Duodenal mucosa (tissue), 2 donors: ENCODE data around the gene DEFB129.

Source experiments
- H3K27ac ChIP-seq: one replicate; pipeline ENCODE4 v1.7.0; 2013; ENCODE audit warnings: low read depth, low read length
- H3K27me3 ChIP-seq, 2 donors: one replicate each; pipeline ENCODE4 v1.7.0; 2013; ENCODE audit warnings: low read length in 2 of 2, control low read depth in 1 of 2; ENCODE audit not compliant: insufficient read depth in 2 of 2, control insufficient read depth in 1 of 2
- H3K36me3 ChIP-seq, 2 donors: one replicate each; pipeline ENCODE4 v1.7.0; 2013; ENCODE audit warnings: low read length in 2 of 2, control low read depth in 1 of 2; ENCODE audit not compliant: insufficient read depth in 2 of 2, control insufficient read depth in 1 of 2
- H3K4me1 ChIP-seq, 2 donors: one replicate each; pipeline ENCODE4 v1.7.0; 2013; ENCODE audit warnings: low read length in 2 of 2, control low read depth in 1 of 2; ENCODE audit not compliant: insufficient read depth in 2 of 2, control insufficient read depth in 1 of 2
- H3K4me3 ChIP-seq, 2 donors: one replicate each; pipeline ENCODE4 v1.7.0; 2013; ENCODE audit warnings: low read length in 2 of 2, low read depth in 1 of 2
- H3K9ac ChIP-seq, 2 donors: one replicate each; pipeline ENCODE4 v1.7.0; 2013; ENCODE audit warnings: low read length in 2 of 2, low read depth in 1 of 2
- H3K9me3 ChIP-seq, 2 donors: one replicate each; pipeline ENCODE4 v1.7.0; 2013; ENCODE audit warnings: low read length in 2 of 2, control low read depth in 1 of 2; ENCODE audit not compliant: control insufficient read depth in 1 of 2

Gene DEFB129

GRCh38 chr20:271069-271468 lies 44.0 kb downstream of the DEFB129 start:
- Histone ChIP-seq H3K27ac (no peak overlapping the region), H3K27me3 (peaks cover 0 to 3% of the 10 kb centered on the region in 2 donors), H3K9me3 (no peaks in the 10 kb centered on the region), H3K9ac (no peak overlapping the region), H3K4me3 (no peak overlapping the region), H3K36me3 (peaks cover 0 to 6% of the 10 kb centered on the region in 2 donors), H3K4me1 (peaks cover 4% of the 10 kb centered on the region in 2 donors)

DNA sequence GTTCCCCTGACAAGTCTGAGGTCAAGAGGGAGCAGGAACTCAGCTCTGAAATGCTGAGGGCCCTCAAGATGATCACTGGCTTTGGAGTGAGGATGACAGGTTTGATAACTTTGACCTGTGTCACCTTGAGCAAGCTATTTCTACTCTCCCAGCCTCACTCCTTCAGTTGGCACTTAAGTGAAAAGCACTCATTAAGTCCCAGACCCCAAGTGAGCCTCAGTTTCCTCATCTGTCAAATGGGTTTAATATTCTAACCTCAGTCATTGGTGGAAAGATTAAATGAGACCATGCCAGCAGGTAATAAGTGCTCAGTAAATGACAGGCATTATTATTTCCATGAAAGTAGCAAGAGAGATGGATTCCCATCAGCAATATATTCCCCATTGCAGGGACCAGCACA lies 44.5 kb downstream of the DEFB129 start:
- H3K4me3 ChIP-seq: no peak overlapping the region
- H3K27me3 ChIP-seq: no peaks in the 10 kb centered on the region
- no peak overlapping the region for H3K27ac ChIP-seq
- H3K9me3 ChIP-seq: no peaks in the 10 kb centered on the region
- H3K9ac ChIP-seq: no peak overlapping the region
- peaks cover 2 to 10% of the 10 kb centered on the region in 2 donors for H3K36me3 ChIP-seq
- peaks cover 3 to 4% of the 10 kb centered on the region in 2 donors for H3K4me1 ChIP-seq

- H3K27ac ChIP-seq: no peak overlapping the region
- no peaks in the 10 kb centered on the region for H3K27me3 ChIP-seq
- no peak overlapping the region for H3K9ac ChIP-seq
- H3K36me3 ChIP-seq: peaks cover 4 to 22% of the 10 kb centered on the region in 2 donors
- no peak overlapping the region for H3K4me3 ChIP-seq
- no peaks in the 10 kb centered on the region for H3K4me1 ChIP-seq
- no peaks in the 10 kb centered on the region for H3K9me3 ChIP-seq
These were observed 45.7 kb downstream of the DEFB129 start for GRCh38 chr20:272718-273117.

GRCh38 chr20:273884-274283 lies 46.8 kb downstream of the DEFB129 start:
- H3K9ac ChIP-seq: no peak overlapping the region
- H3K27me3 ChIP-seq: no peaks in the 10 kb centered on the region
- H3K4me1 ChIP-seq: no peaks in the 10 kb centered on the region
- no peaks in the 10 kb centered on the region for H3K9me3 ChIP-seq
- no peak overlapping the region for H3K4me3 ChIP-seq
- H3K36me3 ChIP-seq: peaks cover 8 to 30% of the 10 kb centered on the region in 2 donors
- H3K27ac ChIP-seq: no peak overlapping the region

- no peaks in the 10 kb centered on the region for H3K4me1 ChIP-seq
- no peaks in the 10 kb centered on the region for H3K9me3 ChIP-seq
- H3K27ac ChIP-seq: no peak overlapping the region
- H3K4me3 ChIP-seq: no peak overlapping the region
- peaks cover 8 to 30% of the 10 kb centered on the region in 2 donors for H3K36me3 ChIP-seq
- H3K27me3 ChIP-seq: no peaks in the 10 kb centered on the region
- no peak overlapping the region for H3K9ac ChIP-seq
These were observed 48.7 kb downstream of the DEFB129 start for GRCh38 chr20:275791-276190.

DNA sequence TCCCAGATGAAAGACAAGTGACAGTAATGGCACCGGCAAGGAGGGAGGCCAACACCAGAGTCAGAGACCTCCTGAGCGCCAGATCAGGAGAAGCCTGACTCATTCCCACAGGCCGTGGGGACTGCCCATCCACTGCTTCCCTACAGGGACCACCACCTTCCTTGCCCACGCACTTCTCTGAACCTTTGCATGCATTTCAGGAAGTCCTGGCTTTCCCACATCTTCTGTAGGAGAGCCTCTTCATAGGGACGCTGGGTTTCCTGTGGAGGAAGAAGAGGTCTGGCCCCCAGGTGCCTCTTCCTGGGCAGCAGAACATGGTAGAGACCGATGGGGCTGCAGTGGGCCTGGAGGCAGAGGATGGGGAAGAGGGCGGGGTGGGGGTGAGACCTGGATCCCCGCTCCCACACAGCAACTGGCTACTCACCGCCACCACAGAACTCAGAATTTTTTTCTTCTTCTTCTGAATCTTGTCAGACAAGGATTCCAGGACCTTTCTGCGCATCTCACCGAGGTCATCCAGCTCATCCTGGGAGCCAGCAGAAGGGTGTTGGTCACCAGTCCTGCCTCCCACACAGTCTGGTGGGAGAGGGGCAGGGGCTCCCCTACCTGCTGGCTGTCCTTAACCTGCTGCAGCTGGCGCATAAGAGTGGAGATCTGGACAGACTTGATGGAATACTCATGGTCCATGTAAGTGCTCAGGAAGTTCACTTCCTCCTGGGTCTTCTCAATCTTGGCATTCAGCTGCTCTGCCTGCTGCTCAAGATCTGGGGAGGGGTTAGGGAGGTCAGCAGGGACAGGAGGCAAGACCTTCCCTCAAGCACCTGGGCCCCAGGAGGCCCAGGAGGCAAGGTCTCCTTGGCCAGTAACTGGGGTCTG lies 49.8 kb downstream of the DEFB129 start:
- Histone ChIP-seq H3K9ac (no peak overlapping the region), H3K9me3 (no peaks in the 10 kb centered on the region), H3K36me3 (peaks cover 8 to 32% of the 10 kb centered on the region in 2 donors), H3K27me3 (no peaks in the 10 kb centered on the region), H3K4me1 (no peaks in the 10 kb centered on the region), H3K4me3 (no peak overlapping the region), H3K27ac (no peak overlapping the region)

- no peak overlapping the region for H3K9ac ChIP-seq
- H3K4me3 ChIP-seq: no peak overlapping the region
- H3K27ac ChIP-seq: no peak overlapping the region
- H3K4me1 ChIP-seq: no peaks in the 10 kb centered on the region
- H3K9me3 ChIP-seq: no peaks in the 10 kb centered on the region
- H3K36me3 ChIP-seq: peaks cover 8 to 34% of the 10 kb centered on the region in 2 donors
- H3K27me3 ChIP-seq: no peaks in the 10 kb centered on the region
These were observed 50.4 kb downstream of the DEFB129 start for GRCh38 chr20:277496-277781.

DNA sequence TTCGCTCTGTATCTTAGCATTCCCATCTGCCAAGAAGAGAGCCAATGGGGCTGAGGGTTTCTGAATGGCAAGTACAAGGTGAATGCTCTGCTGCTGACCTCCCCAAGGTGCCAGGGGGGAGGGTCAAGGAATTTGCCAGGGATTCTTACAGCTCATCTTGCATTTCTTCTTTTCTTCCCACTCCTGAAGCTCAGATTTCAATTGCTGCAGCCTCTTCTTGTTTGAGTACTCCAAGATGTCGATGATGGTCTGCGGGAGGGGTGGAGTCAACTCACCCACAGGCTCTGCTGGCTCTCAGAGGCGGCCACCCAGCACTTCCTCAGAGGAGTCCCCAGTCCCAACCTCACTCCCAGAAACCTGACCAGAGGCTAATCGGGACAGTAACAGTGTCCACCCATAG lies 51.1 kb downstream of the DEFB129 start:
- no peaks in the 10 kb centered on the region for H3K9me3 ChIP-seq
- H3K9ac ChIP-seq: no peak overlapping the region
- peaks cover 8 to 34% of the 10 kb centered on the region in 2 donors for H3K36me3 ChIP-seq
- H3K4me1 ChIP-seq: no peaks in the 10 kb centered on the region
- no peaks in the 10 kb centered on the region for H3K27me3 ChIP-seq
- no peak overlapping the region for H3K27ac ChIP-seq
- no peak overlapping the region for H3K4me3 ChIP-seq

- Histone ChIP-seq H3K4me3 (no peak overlapping the region), H3K27ac (no peak overlapping the region)
These were observed 51.8 kb downstream of the DEFB129 start for GRCh38 chr20:278607-279571.

More at GRCh38 chr20:278607-279571, 51.8 kb downstream of the DEFB129 start:
- H3K9me3 ChIP-seq: no peaks in the 10 kb centered on the region
- no peaks in the 10 kb centered on the region for H3K4me1 ChIP-seq
- peaks cover 8 to 34% of the 10 kb centered on the region in 2 donors for H3K36me3 ChIP-seq
- no peaks in the 10 kb centered on the region for H3K27me3 ChIP-seq
- H3K9ac ChIP-seq: no peak overlapping the region
